ENCODE measurements around the gene ADARB1. TPM values are rescaled to one million over a fixed set of nuclear protein-coding genes. Genes with fewer than 3 reads are reported as not detected.
A peak's percentile ranks its signal among the peaks of the same experiment; 100 is the strongest.

The ADARB1 gene
- total and polyA plus RNA-seq, 2 of the 4 experiments (the other 2 are of a cell fraction) = 39.8 to 47.3 TPM

GRCh38 chr21:45243603-45244002 lies 169.2 kb downstream of the ADARB1 start:
- Histone ChIP-seq H3K9me1 (ENCODE audit: insufficient read depth, low read length) (no peaks in the 10 kb centered on the region), H2BK120ac (ENCODE audit: low read depth, low read length) (no peak overlapping the region), H4K91ac (ENCODE audit: insufficient read depth, low read depth, low read length) (no peak overlapping the region), H2AFZ (replicated peaks; ENCODE audit: low read length, poor library complexity) (no peak overlapping the region), H3K27ac (ENCODE audit: insufficient read depth, low read length) (no peak overlapping the region), H3K4me3 (ENCODE audit: insufficient read depth, low read depth, low read length) (no peak overlapping the region), H3K4me1 (ENCODE audit: control insufficient read depth, insufficient read depth, low read length) (peaks cover under 1% of the 10 kb centered on the region; the same call in 1 of the 2 replicates), H3K79me1 (ENCODE audit: low read depth in 1 of 2, low read length in 2 of 2) (no peaks in the 10 kb centered on the region), H3K9me3 (ENCODE audit: control insufficient read depth, insufficient read depth, low read length) (peaks cover 19% of the 10 kb centered on the region), H2AK5ac (ENCODE audit: low read depth, low read length) (no peak overlapping the region), H3K23ac (ENCODE audit: low read depth, low read length) (no peak overlapping the region), H3K18ac (ENCODE audit: low read depth, low read length) (no peak overlapping the region), H2BK20ac (ENCODE audit: low read depth, low read length) (no peak overlapping the region), H2BK15ac (ENCODE audit: low read depth, low read length) (no peak overlapping the region), H4K8ac (ENCODE audit: low read depth in 2 of 2, low read length in 2 of 2) (no peak overlapping the region), H3K27me3 (ENCODE audit: control insufficient read depth, insufficient read depth, low read length) (peaks cover 17% of the 10 kb centered on the region), H3K36me3 (ENCODE audit: control insufficient read depth, insufficient read depth, low read length) (no peaks in the 10 kb centered on the region), H4K5ac (ENCODE audit: low read depth, low read length) (no peak overlapping the region), H2AK9ac (replicated peaks; ENCODE audit: low read depth, low read length, poor library complexity) (no peak overlapping the region), H2BK5ac (ENCODE audit: low read depth, low read length, poor library complexity, severe bottlenecking) (no peak overlapping the region), H4K20me1 (ENCODE audit: insufficient read depth, low read length) (no peaks in the 10 kb centered on the region), H3K4me2 (ENCODE audit: low read depth, low read length) (no peak overlapping the region), H3K9ac (ENCODE audit: low read depth, low read length) (no peak overlapping the region), H3K56ac (ENCODE audit: extremely low read depth, insufficient read depth, low read length) (no peak overlapping the region), H3K4ac (ENCODE audit: low read depth, low read length) (no peak overlapping the region), H3K14ac (replicated peaks; ENCODE audit: low read depth, low read length) (no peak overlapping the region)
- WGBS, 2 experiments (ENCODE audit: extremely low coverage in 2 of 2, insufficient read length in 1 of 2) = no CpG with 5 or more reads among the region's 3 CpGs
- no TSS peak for BruUV-seq (replicated peaks)
- CTCF ChIA-PET = no interaction called here
- in situ Hi-C loops (cut with MboI; ENCODE audit: low sequenced_read_pairs) = no loop called here
- DNase-seq (no peak), ATAC-seq (ENCODE audit: low read depth) (no peak)
- intact Hi-C loops (cut with micrococcal nuclease) = no loop called here
- TF ChIP-seq, protein P1, sequence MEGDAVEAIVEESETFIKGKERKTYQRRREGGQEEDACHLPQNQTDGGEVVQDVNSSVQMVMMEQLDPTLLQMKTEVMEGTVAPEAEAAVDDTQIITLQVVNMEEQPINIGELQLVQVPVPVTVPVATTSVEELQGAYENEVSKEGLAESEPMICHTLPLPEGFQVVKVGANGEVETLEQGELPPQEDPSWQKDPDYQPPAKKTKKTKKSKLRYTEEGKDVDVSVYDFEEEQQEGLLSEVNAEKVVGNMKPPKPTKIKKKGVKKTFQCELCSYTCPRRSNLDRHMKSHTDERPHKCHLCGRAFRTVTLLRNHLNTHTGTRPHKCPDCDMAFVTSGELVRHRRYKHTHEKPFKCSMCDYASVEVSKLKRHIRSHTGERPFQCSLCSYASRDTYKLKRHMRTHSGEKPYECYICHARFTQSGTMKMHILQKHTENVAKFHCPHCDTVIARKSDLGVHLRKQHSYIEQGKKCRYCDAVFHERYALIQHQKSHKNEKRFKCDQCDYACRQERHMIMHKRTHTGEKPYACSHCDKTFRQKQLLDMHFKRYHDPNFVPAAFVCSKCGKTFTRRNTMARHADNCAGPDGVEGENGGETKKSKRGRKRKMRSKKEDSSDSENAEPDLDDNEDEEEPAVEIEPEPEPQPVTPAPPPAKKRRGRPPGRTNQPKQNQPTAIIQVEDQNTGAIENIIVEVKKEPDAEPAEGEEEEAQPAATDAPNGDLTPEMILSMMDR (conservative IDR thresholded peaks at IDR 0.05; ENCODE audit: low read depth, low read length) = no peak
- TF ChIP-seq RCOR1 (IDR thresholded peaks at IDR 0.05; ENCODE audit: insufficient replicate concordance, low read length) = peak; percentile 76
- POLR2A ChIA-PET (ENCODE audit: unreplicated experiment) = no interaction called here
- dilution Hi-C loops (cut with HindIII; ENCODE audit: low sequenced_read_pairs, unreplicated experiment) = no loop called here

Data from IMR-90 (cell line).